ENCODE data around the gene KLF1.
"Not testable (repeated sequence)": the region's sequence is repeated elsewhere in the genome, so short reads cannot be mapped to it uniquely, and the experiment has no call there.

KLF1 gene

GRCh38 chr19:12886969-12887747 lies at the start of gene KLF1:
Gene KLF1, minus strand, starts transcription at chr19:12887201. Its CDS starts 61 bp downstream, at chr19:12887140.
- no peak for DNase-seq

- peak in 1 of 3 experiments; percentile 33 for DNase-seq
Measured at GRCh38 chr19:12936582-12936981, 49.6 kb upstream of the KLF1 start.

GRCh38 chr19:12935071-12935470 lies 48.1 kb upstream of the KLF1 start:
- DNase-seq: no peak

GRCh38 chr19:12933287-12934072 lies 46.5 kb upstream of the KLF1 start, which contains the start of gene FARSA:
Gene FARSA, minus strand, starts transcription at chr19:12933711. Its CDS starts 15 bp downstream, at chr19:12933696.
- DNase-seq: peak; percentile 85 to 96 (median 91)

GRCh38 chr19:12932392-12933286 lies 45.6 kb upstream of the KLF1 start:
- DNase-seq: no peak

- no peak for DNase-seq
Measured at GRCh38 chr19:12930002-12930645, 43.1 kb upstream of the KLF1 start.

GRCh38 chr19:12924621-12925310 lies 37.8 kb upstream of the KLF1 start:
- no peak for DNase-seq

- DNase-seq: no peak
Measured at GRCh38 chr19:12922959-12923358, 36.0 kb upstream of the KLF1 start.

- DNase-seq: no peak
Measured at GRCh38 chr19:12921047-12921446, 34.0 kb upstream of the KLF1 start.

GRCh38 chr19:12918253-12918652 lies 31.3 kb upstream of the KLF1 start:
- DNase-seq: no peak

- not testable (repeated sequence) for DNase-seq
Measured at GRCh38 chr19:12915860-12916259, 28.9 kb upstream of the KLF1 start.

- DNase-seq: peak in 2 of 3 experiments; percentile 77 to 88
Measured at GRCh38 chr19:12913851-12914690, 27.1 kb upstream of the KLF1 start.

- peak; percentile 84 to 99 (median 97) for DNase-seq
Measured at GRCh38 chr19:12913011-12913561, 26.1 kb upstream of the KLF1 start.

GRCh38 chr19:12912571-12912970 lies 25.6 kb upstream of the KLF1 start:
- DNase-seq: peak; percentile 85 to 99 (median 91)

GRCh38 chr19:12907166-12907565 lies 20.2 kb upstream of the KLF1 start:
- no peak for DNase-seq

- no peak for DNase-seq
Measured at GRCh38 chr19:12899891-12900518, 13.0 kb upstream of the KLF1 start.

- DNase-seq: no peak
Measured at GRCh38 chr19:12896460-12896859, 9.5 kb upstream of the KLF1 start.

- DNase-seq: no peak
Measured at GRCh38 chr19:12893582-12893981, 6.6 kb upstream of the KLF1 start.

- no peak for DNase-seq
Measured at GRCh38 chr19:12891553-12892021, 4.6 kb upstream of the KLF1 start.

Data from NCI-H1417 (cell line).